ENCODE results near the gene MYZAP. TPM values are rescaled to one million over a fixed set of nuclear protein-coding genes. Genes with fewer than 3 reads are reported as not detected.

Gene MYZAP
- not detected for polyA plus RNA-seq (2012; ENCODE audit: low read depth, missing spikeins)

- DNase-seq (ENCODE audit: insufficient read length, low spot score) (peak; percentile 32), FAIRE-seq (no peak)
- TF ChIP-seq POLR2A (IDR thresholded peaks at IDR 0.05; ENCODE audit: low read depth, low read length) (no peak), POU2F2 (IDR thresholded peaks at IDR 0.05; ENCODE audit: low read depth, low read length) (no peak), TAF1 (IDR thresholded peaks at IDR 0.05; ENCODE audit: low read depth, low read length) (no peak), PAX5 (IDR thresholded peaks at IDR 0.05; ENCODE audit: insufficient read depth, low read length, severe bottlenecking) (no peak), SPI1 (IDR thresholded peaks at IDR 0.05; ENCODE audit: low read depth, low read length) (no peak), POLR2AphosphoS5 (IDR thresholded peaks at IDR 0.05; ENCODE audit: low read depth, low read length) (no peak)
These were observed at the start of gene MYZAP for GRCh38 chr15:57591822-57592367. Gene MYZAP (plus strand): TSS chr15:57591904. CDS start chr15:57592035, 131 bp downstream.

GRCh38 chr15:57542505-57542817 lies 49.2 kb upstream of the MYZAP start:
- TF ChIP-seq POLR2AphosphoS5 (IDR thresholded peaks at IDR 0.05; ENCODE audit: low read depth, low read length), result no peak
- no peak for TF ChIP-seq TAF1 (IDR thresholded peaks at IDR 0.05; ENCODE audit: low read depth, low read length)
- TF ChIP-seq SPI1 (IDR thresholded peaks at IDR 0.05; ENCODE audit: low read depth, low read length), result no peak
- FAIRE-seq, result no peak
- no peak for DNase-seq (ENCODE audit: insufficient read length, low spot score)

GRCh38 chr15:57544848-57545480 lies 46.7 kb upstream of the MYZAP start:
- FAIRE-seq (no peak), DNase-seq (ENCODE audit: insufficient read length, low spot score) (no peak)
- TF ChIP-seq POLR2A (IDR thresholded peaks at IDR 0.05; ENCODE audit: low read depth, low read length), result no peak
- no peak for TF ChIP-seq POU2F2 (IDR thresholded peaks at IDR 0.05; ENCODE audit: low read depth, low read length)
- no peak for TF ChIP-seq PAX5 (IDR thresholded peaks at IDR 0.05; ENCODE audit: insufficient read depth, low read length, severe bottlenecking)
- no peak for TF ChIP-seq SPI1 (IDR thresholded peaks at IDR 0.05; ENCODE audit: low read depth, low read length)
- TF ChIP-seq TAF1 (IDR thresholded peaks at IDR 0.05; ENCODE audit: low read depth, low read length), result no peak
- no peak for TF ChIP-seq POLR2AphosphoS5 (IDR thresholded peaks at IDR 0.05; ENCODE audit: low read depth, low read length)

- no peak for FAIRE-seq
- no peak for DNase-seq (ENCODE audit: insufficient read length, low spot score)
- TF ChIP-seq TAF1 (IDR thresholded peaks at IDR 0.05; ENCODE audit: low read depth, low read length) (no peak), POLR2AphosphoS5 (IDR thresholded peaks at IDR 0.05; ENCODE audit: low read depth, low read length) (no peak), PAX5 (IDR thresholded peaks at IDR 0.05; ENCODE audit: insufficient read depth, low read length, severe bottlenecking) (no peak), SPI1 (IDR thresholded peaks at IDR 0.05; ENCODE audit: low read depth, low read length) (no peak), POU2F2 (IDR thresholded peaks at IDR 0.05; ENCODE audit: low read depth, low read length) (no peak), POLR2A (IDR thresholded peaks at IDR 0.05; ENCODE audit: low read depth, low read length) (no peak)
These were observed 45.7 kb upstream of the MYZAP start for GRCh38 chr15:57545995-57546394.

GRCh38 chr15:57547243-57547755 lies 44.4 kb upstream of the MYZAP start:
- FAIRE-seq, result no peak
- no peak for TF ChIP-seq POLR2AphosphoS5 (IDR thresholded peaks at IDR 0.05; ENCODE audit: low read depth, low read length)
- no peak for TF ChIP-seq PAX5 (IDR thresholded peaks at IDR 0.05; ENCODE audit: insufficient read depth, low read length, severe bottlenecking)
- no peak for TF ChIP-seq TAF1 (IDR thresholded peaks at IDR 0.05; ENCODE audit: low read depth, low read length)
- no peak for TF ChIP-seq POLR2A (IDR thresholded peaks at IDR 0.05; ENCODE audit: low read depth, low read length)
- no peak for TF ChIP-seq SPI1 (IDR thresholded peaks at IDR 0.05; ENCODE audit: low read depth, low read length)
- TF ChIP-seq POU2F2 (IDR thresholded peaks at IDR 0.05; ENCODE audit: low read depth, low read length), result no peak
- DNase-seq (ENCODE audit: insufficient read length, low spot score), result no peak

GRCh38 chr15:57548351-57548750 lies 43.4 kb upstream of the MYZAP start:
- FAIRE-seq, result no peak
- TF ChIP-seq POLR2A (IDR thresholded peaks at IDR 0.05; ENCODE audit: low read depth, low read length) (no peak), POU2F2 (IDR thresholded peaks at IDR 0.05; ENCODE audit: low read depth, low read length) (no peak), PAX5 (IDR thresholded peaks at IDR 0.05; ENCODE audit: insufficient read depth, low read length, severe bottlenecking) (no peak), SPI1 (IDR thresholded peaks at IDR 0.05; ENCODE audit: low read depth, low read length) (no peak), TAF1 (IDR thresholded peaks at IDR 0.05; ENCODE audit: low read depth, low read length) (no peak), POLR2AphosphoS5 (IDR thresholded peaks at IDR 0.05; ENCODE audit: low read depth, low read length) (no peak)

GRCh38 chr15:57548835-57549234 lies 42.9 kb upstream of the MYZAP start:
- FAIRE-seq (no peak), DNase-seq (ENCODE audit: insufficient read length, low spot score) (no peak)
- TF ChIP-seq POLR2A (IDR thresholded peaks at IDR 0.05; ENCODE audit: low read depth, low read length) (no peak), SPI1 (IDR thresholded peaks at IDR 0.05; ENCODE audit: low read depth, low read length) (no peak), POU2F2 (IDR thresholded peaks at IDR 0.05; ENCODE audit: low read depth, low read length) (no peak), POLR2AphosphoS5 (IDR thresholded peaks at IDR 0.05; ENCODE audit: low read depth, low read length) (no peak), TAF1 (IDR thresholded peaks at IDR 0.05; ENCODE audit: low read depth, low read length) (no peak), PAX5 (IDR thresholded peaks at IDR 0.05; ENCODE audit: insufficient read depth, low read length, severe bottlenecking) (no peak)

More at GRCh38 chr15:57548351-57548750, 43.4 kb upstream of the MYZAP start:
- DNase-seq (ENCODE audit: insufficient read length, low spot score), result no peak

GRCh38 chr15:57549935-57550334 lies 41.8 kb upstream of the MYZAP start:
- TF ChIP-seq TAF1 (IDR thresholded peaks at IDR 0.05; ENCODE audit: low read depth, low read length) (no peak), POLR2A (IDR thresholded peaks at IDR 0.05; ENCODE audit: low read depth, low read length) (no peak)
- DNase-seq (ENCODE audit: insufficient read length, low spot score) (no peak), FAIRE-seq (no peak)

GRCh38 chr15:57550640-57551039 lies 41.1 kb upstream of the MYZAP start:
- no peak for DNase-seq (ENCODE audit: insufficient read length, low spot score)
- TF ChIP-seq TAF1 (IDR thresholded peaks at IDR 0.05; ENCODE audit: low read depth, low read length) (no peak), SPI1 (IDR thresholded peaks at IDR 0.05; ENCODE audit: low read depth, low read length) (no peak), POLR2AphosphoS5 (IDR thresholded peaks at IDR 0.05; ENCODE audit: low read depth, low read length) (no peak), PAX5 (IDR thresholded peaks at IDR 0.05; ENCODE audit: insufficient read depth, low read length, severe bottlenecking) (no peak), POU2F2 (IDR thresholded peaks at IDR 0.05; ENCODE audit: low read depth, low read length) (no peak), POLR2A (IDR thresholded peaks at IDR 0.05; ENCODE audit: low read depth, low read length) (no peak)
- FAIRE-seq, result no peak

Measured in GM12891 (cell line).